GM12873 (cell line): ENCODE data around the gene NT5DC3.
A peak's percentile ranks its signal among the peaks of the same experiment; 100 is the strongest.

Experiments used
- CTCF ChIP-seq: IDR thresholded peaks from 2 replicates; pipeline ENCODE4 v1.5.1; 2012; ENCODE audit warnings: low read depth, mild to moderate bottlenecking, moderate library complexity, low read length, control low read depth; ENCODE audit not compliant: insufficient read depth; ENCODE audit errors: missing control alignments

Gene NT5DC3

DNA sequence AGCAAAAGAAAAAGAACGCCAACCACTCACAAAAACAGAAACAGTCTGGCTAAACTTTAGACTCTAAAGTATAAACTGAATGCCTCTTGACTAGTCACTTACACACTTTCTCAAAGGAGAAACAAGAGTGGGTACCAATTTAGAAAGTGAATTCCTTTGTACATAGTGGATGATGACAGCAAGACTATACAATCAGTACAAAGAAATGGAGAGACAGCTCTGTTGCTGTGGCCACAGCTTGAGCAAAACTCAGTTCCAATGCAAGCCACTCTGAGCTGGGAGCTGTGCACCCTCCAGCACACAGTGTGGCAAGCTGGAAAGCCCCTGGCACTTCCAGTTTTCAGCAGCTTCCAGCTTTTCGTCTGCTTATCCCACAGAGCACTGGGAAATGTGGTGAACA lies 21.7 kb downstream of the NT5DC3 start:
- TF ChIP-seq CTCF: no peak

DNA sequence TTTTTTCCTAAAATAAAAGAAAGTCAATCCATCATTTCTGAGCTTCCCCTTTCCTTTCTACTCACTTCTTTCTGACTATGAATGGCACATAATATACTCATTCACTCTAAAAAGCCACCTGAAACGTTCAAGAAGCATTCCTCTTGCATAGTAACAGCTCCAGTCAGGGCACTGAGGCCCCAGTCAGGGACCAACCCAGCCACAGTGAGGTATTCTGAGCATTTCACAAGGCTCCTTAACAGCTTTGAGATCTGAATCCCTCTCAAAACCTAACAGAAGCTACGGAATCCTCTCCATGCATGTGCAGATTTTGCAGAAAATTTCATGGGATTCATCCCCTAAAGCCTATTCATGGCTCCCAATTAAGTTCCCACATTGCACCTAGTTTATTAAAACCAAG lies 23.2 kb downstream of the NT5DC3 start:
- TF ChIP-seq CTCF: no peak

DNA sequence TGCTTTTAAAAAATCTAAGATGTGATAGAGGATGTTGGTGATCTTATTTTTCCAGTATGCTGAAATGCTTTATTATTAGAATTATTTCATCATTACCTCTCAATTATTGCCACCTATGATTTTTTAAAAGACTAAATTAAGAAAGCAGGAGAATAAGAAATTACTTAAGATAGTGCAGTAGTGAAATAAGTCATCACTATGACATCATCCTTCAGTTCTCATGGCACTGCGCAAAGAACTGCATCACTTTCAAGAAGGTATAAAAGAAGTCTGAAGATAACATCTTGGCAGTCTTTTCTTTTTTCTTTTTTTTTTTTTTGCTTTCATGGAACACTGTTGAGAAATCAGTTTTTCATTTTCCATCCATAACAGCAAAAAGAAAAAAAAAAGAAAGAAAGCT lies 24.4 kb downstream of the NT5DC3 start:
- no peak for TF ChIP-seq CTCF

- no peak for TF ChIP-seq CTCF
These were observed 26.6 kb downstream of the NT5DC3 start for GRCh38 chr12:103814436-103814835.

- no peak for TF ChIP-seq CTCF
These were observed 27.1 kb downstream of the NT5DC3 start for GRCh38 chr12:103813949-103814348.

DNA sequence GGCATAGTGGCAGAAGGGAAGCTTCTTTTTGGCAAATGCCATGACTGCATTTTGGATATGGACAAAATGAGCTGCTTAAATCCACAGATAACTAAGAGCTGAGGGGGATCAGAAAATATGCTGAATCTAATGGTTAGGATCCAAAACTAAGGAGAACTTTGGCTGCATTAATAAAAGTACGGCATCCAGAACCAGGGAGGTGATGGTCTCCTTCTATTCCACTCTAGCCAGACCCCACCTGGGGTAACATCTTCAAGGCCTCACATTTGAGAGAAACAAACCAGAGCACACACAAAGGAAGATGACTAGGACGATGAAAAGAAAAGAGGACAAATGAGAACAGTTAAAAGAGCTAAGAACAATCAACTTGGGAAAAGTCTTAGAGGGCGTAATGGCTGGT lies 27.6 kb downstream of the NT5DC3 start:
- no peak for TF ChIP-seq CTCF

DNA sequence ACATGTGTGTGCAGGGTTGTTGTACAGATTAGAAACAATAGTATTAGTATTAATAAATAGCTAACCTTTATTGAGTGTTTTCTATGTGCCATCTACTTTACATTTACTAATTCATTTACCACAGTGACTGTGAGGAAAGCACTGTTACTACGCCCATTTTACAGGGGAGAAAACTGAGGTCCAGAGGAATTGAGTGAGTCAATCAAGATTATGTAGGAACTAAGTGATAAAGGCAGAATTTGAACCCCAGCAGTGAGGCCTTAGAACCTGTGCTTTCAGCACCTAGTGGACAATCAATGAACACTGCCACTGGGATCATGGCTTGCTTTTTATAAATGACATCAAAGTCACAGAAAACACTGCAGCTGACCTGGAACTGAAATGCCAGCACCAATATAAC lies 28.2 kb downstream of the NT5DC3 start:
- peak; percentile 19 for TF ChIP-seq CTCF
